Hepatocyte (in vitro differentiated cells): ENCODE results near the gene LDB2. TPM values are rescaled to one million over a fixed set of nuclear protein-coding genes. Genes with fewer than 3 reads are reported as not detected.

Experiments
- DNase-seq: peaks from one replicate; pipeline ENCODE4 v3.0.0-alpha.2; 2016; ENCODE audit warnings: low spot score
- H2AFZ ChIP-seq: fragments of 200-600 bp; sonication (generic); 2 replicates; pipeline ENCODE4 v1.6.0; 2016; ENCODE audit warnings: antibody characterized with exemption, mild to moderate bottlenecking
- H3K27ac ChIP-seq: fragments of 200-600 bp; sonication (generic); 2 replicates; pipeline ENCODE4 v1.5.1; 2016; ENCODE audit warnings: mild to moderate bottlenecking
- H3K27me3 ChIP-seq: fragments of 200-600 bp; sonication (generic); 2 replicates; pipeline ENCODE4 v1.6.1; 2016
- H3K36me3 ChIP-seq: fragments of 200-600 bp; sonication (generic); replicated peaks from 2 replicates; pipeline ENCODE4 v1.5.1; 2016; ENCODE audit warnings: low read depth; ENCODE audit not compliant: insufficient read depth
- H3K4me1 ChIP-seq: fragments of 200-600 bp; sonication (generic); 2 replicates; pipeline ENCODE4 v1.5.1; 2016; ENCODE audit warnings: mild to moderate bottlenecking, moderate library complexity; ENCODE audit not compliant: insufficient read depth
- H3K4me2 ChIP-seq: fragments of 200-600 bp; sonication (generic); 2 replicates; pipeline ENCODE4 v1.6.0; 2016
- H3K4me3 ChIP-seq: fragments of 200-600 bp; sonication (generic); 2 replicates; pipeline ENCODE4 v1.5.1; 2016; ENCODE audit warnings: mild to moderate bottlenecking
- H3K79me2 ChIP-seq: fragments of 200-600 bp; sonication (generic); 2 replicates; pipeline ENCODE4 v1.6.0; 2017; ENCODE audit warnings: mild to moderate bottlenecking
- H3K9me2 ChIP-seq: fragments of 200-600 bp; sonication (generic); replicated peaks from 2 replicates; pipeline ENCODE4 v1.6.0; 2017; ENCODE audit warnings: mild to moderate bottlenecking; ENCODE audit not compliant: insufficient read depth
- H3K9me3 ChIP-seq: fragments of 200-600 bp; sonication (generic); 2 replicates; pipeline ENCODE4 v1.5.1; 2016; ENCODE audit warnings: low read depth, mild to moderate bottlenecking
- H4K20me1 ChIP-seq: fragments of 200-600 bp; sonication (generic); 2 replicates; pipeline ENCODE4 v1.6.0; 2016; ENCODE audit warnings: mild to moderate bottlenecking; ENCODE audit not compliant: insufficient read depth, poor library complexity, severe bottlenecking
- CTCF ChIP-seq: fragments of 200-600 bp; sonication (generic); IDR thresholded peaks from 2 replicates; pipeline ENCODE4 v1.5.1; 2016; ENCODE audit warnings: antibody characterized with exemption, mild to moderate bottlenecking; ENCODE audit not compliant: poor library complexity
- EZH2 ChIP-seq: fragments of 200-600 bp; sonication (generic); IDR thresholded peaks from 2 replicates; pipeline ENCODE4 v1.6.1; 2016; ENCODE audit warnings: antibody characterized with exemption, mild to moderate bottlenecking, borderline replicate concordance
- EZH2phosphoT487 ChIP-seq: fragments of 200-600 bp; sonication (generic); IDR thresholded peaks from one replicate; pipeline ENCODE4 v1.6.1; 2018; ENCODE audit warnings: antibody characterized with exemption, mild to moderate bottlenecking, low read depth, moderate library complexity; ENCODE audit not compliant: unreplicated experiment, severe bottlenecking
- WGBS: methylation state at CpG from one replicate; pipeline ENCODE4 v1.1.6; 2016; ENCODE audit warnings: low lambda C conversion rate; ENCODE audit errors: missing lambda C conversion rate; 5-methylcytosine and 5-hydroxymethylcytosine counted together
- polyA plus RNA-seq: library from polyadenylated mRNA; unstranded; fragments of >200 nt; fragmentation: Nextera tagmentation; extraction: Ambion mirVana; gene quantifications from 2 replicates; pipeline ENCODE4 v1.2.1, GENCODE V29; 2016
- total RNA-seq: library from RNA; depleted of rRNA; stranded (reverse); fragments of >200 nt; gene quantifications from 2 replicates; pipeline ENCODE4 v1.2.3, GENCODE V29; 2014

Gene LDB2
- total and polyA plus RNA-seq, 2 experiments from 2014 or later = 8.7 to 20.3 TPM

- Histone ChIP-seq H3K79me2 (no peaks in the 10 kb centered on the region), H4K20me1 (no peaks in the 10 kb centered on the region), H3K9me3 (no peaks in the 10 kb centered on the region), H3K4me3 (no peak overlapping the region), H3K36me3 (no peaks in the 10 kb centered on the region), H3K27ac (no peak overlapping the region), H3K4me2 (no peak overlapping the region), H3K9me2 (no peaks in the 10 kb centered on the region), H3K4me1 (no peaks in the 10 kb centered on the region), H3K27me3 (no peaks in the 10 kb centered on the region), H2AFZ (no peak overlapping the region)
- 79% methylated on average over 7 of the region's 7 CpGs for WGBS
- no peak for DNase-seq
- no peak for TF ChIP-seq CTCF
- TF ChIP-seq EZH2 = no peak
- TF ChIP-seq EZH2phosphoT487 = no peak
These were observed 33.1 kb downstream of the LDB2 start for GRCh38 chr4:16865209-16865896.

DNA sequence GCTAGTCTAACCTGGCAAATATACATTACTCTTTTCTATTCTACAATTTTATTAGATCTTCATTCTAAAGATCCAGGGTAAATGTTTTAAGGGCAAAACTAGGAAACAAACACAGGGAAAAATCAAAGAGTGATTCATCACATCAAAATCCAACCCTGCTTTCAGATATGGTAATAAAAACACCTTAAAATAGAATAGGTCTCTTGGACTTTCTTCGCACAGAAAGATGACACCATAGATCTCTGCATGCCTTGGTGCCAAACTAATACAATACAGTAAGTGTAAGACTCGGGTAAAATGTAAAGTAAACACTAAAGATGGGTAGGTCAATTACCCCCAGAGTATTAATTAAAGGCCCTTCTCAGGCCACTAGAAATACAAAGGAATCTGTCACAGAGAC lies 34.2 kb downstream of the LDB2 start:
- H4K20me1 ChIP-seq = no peaks in the 10 kb centered on the region

DNA sequence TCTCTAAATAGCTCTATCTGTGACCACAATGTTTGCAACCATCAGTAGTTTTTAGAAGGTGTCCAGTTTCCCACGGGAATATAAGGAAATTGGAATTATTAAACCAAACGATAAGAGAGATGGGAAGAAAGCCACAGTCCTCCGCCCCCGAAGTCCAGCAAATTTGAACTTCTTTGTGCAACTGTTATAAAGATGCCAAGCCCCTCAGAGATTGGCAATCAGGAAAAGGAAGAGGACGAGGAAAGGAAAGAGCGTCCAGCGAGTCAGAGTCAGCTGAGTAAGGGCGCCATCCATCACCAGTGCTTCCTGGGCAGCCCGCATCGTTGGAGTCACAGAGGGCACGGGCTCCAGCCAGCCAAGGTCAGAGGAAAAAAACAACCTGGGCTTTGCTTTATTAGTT lies 35.7 kb downstream of the LDB2 start:
- no peak overlapping the region for H3K27ac ChIP-seq
- no peaks in the 10 kb centered on the region for H4K20me1 ChIP-seq
- TF ChIP-seq CTCF (no peak), EZH2 (no peak), EZH2phosphoT487 (no peak)
- H3K79me2 ChIP-seq = no peaks in the 10 kb centered on the region
- H3K4me2 ChIP-seq = no peak overlapping the region
- DNase-seq = no peak
- H2AFZ ChIP-seq = no peak overlapping the region
- no peaks in the 10 kb centered on the region for H3K27me3 ChIP-seq
- no peak overlapping the region for H3K4me3 ChIP-seq
- no peaks in the 10 kb centered on the region for H3K36me3 ChIP-seq
- H3K9me2 ChIP-seq = no peaks in the 10 kb centered on the region
- WGBS = 92% methylated on average over 11 of the region's 11 CpGs
- H3K9me3 ChIP-seq = no peaks in the 10 kb centered on the region
- H3K4me1 ChIP-seq = no peaks in the 10 kb centered on the region

More for the DNA sequence above, 34.2 kb downstream of the LDB2 start:
- no peaks in the 10 kb centered on the region for H3K9me2 ChIP-seq
- no peaks in the 10 kb centered on the region for H3K4me1 ChIP-seq
- H3K36me3 ChIP-seq = no peaks in the 10 kb centered on the region
- H3K79me2 ChIP-seq = no peaks in the 10 kb centered on the region
- TF ChIP-seq EZH2 = no peak
- TF ChIP-seq EZH2phosphoT487 = no peak
- TF ChIP-seq CTCF = no peak
- 76% methylated on average over 2 of the region's 2 CpGs for WGBS
- no peak overlapping the region for H3K4me3 ChIP-seq
- H3K4me2 ChIP-seq = no peak overlapping the region
- no peak for DNase-seq
- H3K27me3 ChIP-seq = no peaks in the 10 kb centered on the region
- H3K9me3 ChIP-seq = no peaks in the 10 kb centered on the region
- H2AFZ ChIP-seq = no peak overlapping the region
- no peak overlapping the region for H3K27ac ChIP-seq
